ENCODE results near the gene KCTD3. TPM values are rescaled to one million over a fixed set of nuclear protein-coding genes. Genes with fewer than 3 reads are reported as not detected.

KCTD3 gene
- total RNA-seq, 1 experiment from 2014 or later = 39.3 TPM

- Mint-ChIP-seq H3K27ac (peak overlapping the region in 2 of 3 experiments; percentile 74 to 86; a peak in 4 of 7 replicates), H3K4me1 (peaks cover 56% of the 10 kb centered on the region in 2 experiments), H3K4me3 (peak overlapping the region; percentile 3 to 56; a peak in 4 of 5 replicates), H3K9me3 (no peaks in the 10 kb centered on the region), H3K36me3 (ENCODE audit: insufficient read depth in 1 of 3, low read depth in 3 of 3) (no peaks in the 10 kb centered on the region), H3K27me3 (ENCODE audit: low read depth) (no peaks in the 10 kb centered on the region)
- H2BK20ac ChIP-seq (ENCODE audit: low read depth, low read length, poor library complexity, severe bottlenecking) = no peak overlapping the region
- no peak overlapping the region for H2BK120ac ChIP-seq (ENCODE audit: low read depth, low read length, poor library complexity, severe bottlenecking)
- H3K14ac ChIP-seq (ENCODE audit: insufficient read depth, low read length) = no peak overlapping the region
- peaks cover 14% of the 10 kb centered on the region for H3K4me1 ChIP-seq (ENCODE audit: insufficient read depth, low read length)
- DNase-seq = no peak
- H4K20me1 ChIP-seq (ENCODE audit: control insufficient read depth, insufficient read depth, insufficient read length) = no peaks in the 10 kb centered on the region
- no peak overlapping the region for H4K91ac ChIP-seq (ENCODE audit: insufficient read length, low read depth, low read length)
- no peaks in the 10 kb centered on the region for H3K79me2 ChIP-seq (ENCODE audit: insufficient read depth, low read length)
- H3K18ac ChIP-seq (ENCODE audit: insufficient read length, low read depth, low read length) = no peak overlapping the region
- peak overlapping the region; percentile 79 for H3K4me2 ChIP-seq (ENCODE audit: insufficient read depth, insufficient read length, low read length)
- no peak overlapping the region for H3K4ac ChIP-seq (ENCODE audit: low read depth, low read length)
- no peak for TF ChIP-seq CTCF (conservative IDR thresholded peaks at IDR 0.05)
- WGBS (ENCODE audit: extremely low coverage, insufficient read length, low lambda C conversion rate) = no CpG with 5 or more reads among the region's 3 CpGs
- no peak overlapping the region for H4K8ac ChIP-seq (replicated peaks; ENCODE audit: insufficient read length, low read depth, low read length)
- no peak overlapping the region for H2BK12ac ChIP-seq (ENCODE audit: insufficient read length, low read depth, low read length)
- H4K5ac ChIP-seq (ENCODE audit: insufficient read length, low read depth, low read length) = no peak overlapping the region
- H3T11ph ChIP-seq (ENCODE audit: low read length) = no peak overlapping the region
- H2BK15ac ChIP-seq (ENCODE audit: low read depth, low read length) = no peak overlapping the region
- no peak overlapping the region for H3K23ac ChIP-seq (ENCODE audit: insufficient read length, low read depth, low read length)
- no peaks in the 10 kb centered on the region for H3K79me1 ChIP-seq (ENCODE audit: insufficient read depth, low read depth, low read length, poor library complexity, severe bottlenecking)
- no peak overlapping the region for H2BK5ac ChIP-seq (ENCODE audit: insufficient read length, low read length)
- no peak overlapping the region for H3K9ac ChIP-seq (ENCODE audit: extremely low read depth, insufficient read length, low read length)
- H3K9me3 ChIP-seq (ENCODE audit: control insufficient read depth, low read depth, low read length) = no peaks in the 10 kb centered on the region
- H3K23me2 ChIP-seq (ENCODE audit: insufficient read length, low read depth, low read length, poor library complexity, severe bottlenecking) = no peaks in the 10 kb centered on the region
- H2AK5ac ChIP-seq (ENCODE audit: insufficient read length, low read length) = no peak overlapping the region
- no peaks in the 10 kb centered on the region for H3K27me3 ChIP-seq (ENCODE audit: insufficient read depth, low read length)
- H3K56ac ChIP-seq (ENCODE audit: insufficient read length, low read depth, low read length) = no peak overlapping the region
- no peak overlapping the region for H2AFZ ChIP-seq (ENCODE audit: low read length)
- peak overlapping the region; percentile 82 for H3K27ac ChIP-seq (ENCODE audit: insufficient read length, low read depth, low read length)
These were observed 84.8 kb downstream of the KCTD3 start for GRCh38 chr1:215651867-215652266.

Measured in H9 (cell line).